WTC11 (cell line): ENCODE measurements around the gene PGP. TPM values are rescaled to one million over a fixed set of nuclear protein-coding genes. Genes with fewer than 3 reads are reported as not detected.
A peak's percentile ranks its signal among the peaks of the same experiment; 100 is the strongest.

Experiments
- ATAC-seq: fragments of 200-7000 bp; cut with Tn5 transposase; 2 replicates; pipeline ENCODE4 v1.10.0; 2021; ENCODE audit warnings: mild to moderate bottlenecking, moderate library complexity
- CTCF ChIA-PET: fragments of 300-600 bp; sonication (Branson Sonifier 250); formaldehyde crosslinking; loops from one replicate; lab custom pipeline; 2021; ENCODE audit warnings: antibody characterized with exemption; lab: Charles Lee
- POLR2A ChIA-PET: fragments of 350-600 bp; sonication (Branson Sonifier 250); formaldehyde crosslinking; loops from one replicate; lab custom pipeline; 2021; ENCODE audit warnings: antibody characterized with exemption; lab: Charles Lee
- DNase-seq: peaks from one replicate; pipeline ENCODE4 v3.0.0; 2021; ENCODE audit warnings: low spot score
- H3K27ac Mint-ChIP-seq: 2 replicates; pipeline ENCODE4 v1.8.0; 2021; ENCODE audit warnings: mixed read lengths
- H3K27me3 Mint-ChIP-seq: 2 replicates; pipeline ENCODE4 v1.8.0; 2021; ENCODE audit warnings: low read depth, mild to moderate bottlenecking, moderate library complexity, mixed read lengths
- H3K36me3 Mint-ChIP-seq: 2 replicates; pipeline ENCODE4 v1.8.0; 2021; ENCODE audit warnings: mixed read lengths
- H3K4me1 Mint-ChIP-seq: 2 replicates; pipeline ENCODE4 v1.8.0; 2022; ENCODE audit warnings: mixed read lengths
- H3K4me3 Mint-ChIP-seq: 2 replicates; pipeline ENCODE4 v1.8.0; 2021; ENCODE audit warnings: mild to moderate bottlenecking, moderate library complexity, mixed read lengths
- H3K9me3 Mint-ChIP-seq: 2 replicates; pipeline ENCODE4 v1.8.0; 2021; ENCODE audit warnings: mixed read lengths
- FOXK1 ChIP-seq: sonication (generic); formaldehyde crosslinking; IDR thresholded peaks from 2 replicates; pipeline ENCODE4 v1.8.0; 2022; ENCODE audit warnings: mild to moderate bottlenecking, moderate library complexity, missing genetic modification reagents
- GABPB1 ChIP-seq: sonication (generic); formaldehyde crosslinking; IDR thresholded peaks from 2 replicates; pipeline ENCODE4 v1.8.1; 2023; ENCODE audit warnings: mild to moderate bottlenecking, missing genetic modification reagents
- GTF2I ChIP-seq: fragments of 250-450 bp; sonication (Bioruptor Pico); conservative IDR thresholded peaks from 2 replicates; pipeline ENCODE4 v1.4.0; 2021; ENCODE audit warnings: mild to moderate bottlenecking
- HMGA2 ChIP-seq: fragments of 250-450 bp; sonication (Bioruptor Pico); IDR thresholded peaks from 2 replicates; pipeline ENCODE4 v1.4.0; 2021; ENCODE audit warnings: mild to moderate bottlenecking, moderate library complexity
- MXD4 ChIP-seq: fragments of 250-450 bp; sonication (Bioruptor Pico); IDR thresholded peaks from 2 replicates; pipeline ENCODE4 v1.8.0; 2021; ENCODE audit warnings: mild to moderate bottlenecking, moderate library complexity, borderline replicate concordance
- MYBL2 ChIP-seq: sonication (generic); formaldehyde crosslinking; IDR thresholded peaks from 2 replicates; pipeline ENCODE4 v1.8.1; 2023; ENCODE audit warnings: mild to moderate bottlenecking, moderate library complexity, missing genetic modification reagents
- RORB ChIP-seq: fragments of 250-450 bp; sonication (Bioruptor Pico); IDR thresholded peaks from 2 replicates; pipeline ENCODE4 v1.9.0; 2021; ENCODE audit warnings: mild to moderate bottlenecking
- TEAD1 ChIP-seq: sonication (generic); formaldehyde crosslinking; IDR thresholded peaks from 2 replicates; pipeline ENCODE4 v1.8.0; 2022; ENCODE audit warnings: mild to moderate bottlenecking, missing genetic modification reagents
- TP53 ChIP-seq: sonication (generic); formaldehyde crosslinking; IDR thresholded peaks from 2 replicates; pipeline ENCODE4 v1.8.1; 2023; ENCODE audit warnings: mild to moderate bottlenecking, missing genetic modification reagents
- ZBTB21 ChIP-seq: sonication (generic); formaldehyde crosslinking; IDR thresholded peaks from 2 replicates; pipeline ENCODE4 v1.8.1; 2023; ENCODE audit warnings: mild to moderate bottlenecking, missing genetic modification reagents, borderline replicate concordance
- ZNF317 ChIP-seq: sonication (generic); formaldehyde crosslinking; IDR thresholded peaks from 2 replicates; pipeline ENCODE4 v1.8.1; 2023; ENCODE audit warnings: low read depth, mild to moderate bottlenecking, moderate library complexity, missing genetic modification reagents, borderline replicate concordance
- ZNF396 ChIP-seq: fragments of 250-450 bp; sonication (Bioruptor Pico); IDR thresholded peaks from 2 replicates; pipeline ENCODE4 v1.8.0; 2021; ENCODE audit warnings: mild to moderate bottlenecking, moderate library complexity, borderline replicate concordance
- total RNA-seq: library from RNA; stranded (reverse); gene quantifications from 3 replicates; pipeline ENCODE4 v1.2.3, GENCODE V29; 2021
- TF ChIP-seq, protein P1 (sequence below): sonication (generic); formaldehyde crosslinking; IDR thresholded peaks from 2 replicates; pipeline ENCODE4 v1.8.1; 2023; ENCODE audit warnings: mild to moderate bottlenecking, missing genetic modification reagents
- TF ChIP-seq, protein P2 (sequence below): sonication (generic); formaldehyde crosslinking; IDR thresholded peaks from 2 replicates; pipeline ENCODE4 v1.8.0; 2023; ENCODE audit warnings: missing genetic modification reagents, mild to moderate bottlenecking, borderline replicate concordance
- TF ChIP-seq, protein P3 (sequence below): fragments of 250-450 bp; sonication (Bioruptor Pico); IDR thresholded peaks from 2 replicates; pipeline ENCODE4 v1.9.0; 2021; ENCODE audit warnings: moderate library complexity, mild to moderate bottlenecking, inconsistent platforms, borderline replicate concordance
- TF ChIP-seq, protein P4 (sequence below): sonication (generic); formaldehyde crosslinking; IDR thresholded peaks from 2 replicates; pipeline ENCODE4 v1.8.1; 2023; ENCODE audit warnings: mild to moderate bottlenecking, missing genetic modification reagents, moderate library complexity
- TF ChIP-seq, protein P5 (sequence below): fragments of 250-450 bp; sonication (Bioruptor Pico); IDR thresholded peaks from 2 replicates; pipeline ENCODE4 v1.9.0; 2021; ENCODE audit warnings: mild to moderate bottlenecking
- TF ChIP-seq, protein P6 (sequence below): sonication (generic); formaldehyde crosslinking; IDR thresholded peaks from 2 replicates; pipeline ENCODE4 v1.8.1; 2022; ENCODE audit warnings: mild to moderate bottlenecking, moderate library complexity, missing genetic modification reagents
- TF ChIP-seq, protein P7 (sequence below): sonication (generic); formaldehyde crosslinking; IDR thresholded peaks from 2 replicates; pipeline ENCODE4 v1.8.0; 2022; ENCODE audit warnings: mild to moderate bottlenecking, missing genetic modification reagents

Gene PGP
- total RNA-seq, 1 experiment from 2014 or later = 39.5 TPM

DNA sequence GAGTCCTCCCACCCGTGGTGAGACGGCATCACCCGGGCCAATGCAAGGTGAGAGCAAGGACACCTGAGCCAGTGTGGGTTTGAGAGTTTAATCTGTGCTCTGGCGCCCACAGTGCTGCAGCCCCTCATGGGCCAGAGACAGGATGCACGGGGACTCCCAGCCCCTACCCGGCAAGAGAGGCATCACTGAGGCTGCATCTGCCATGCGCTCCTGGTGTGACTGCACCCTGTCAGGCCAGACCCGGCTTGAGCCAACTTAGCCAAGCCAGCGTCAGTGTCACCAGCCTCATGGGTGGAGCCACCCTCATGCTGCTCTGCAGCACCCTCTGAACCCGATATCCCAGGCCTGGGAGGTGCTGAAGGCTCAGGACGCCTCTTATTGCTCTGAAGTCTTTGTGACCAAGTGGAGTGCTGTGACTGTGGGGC, 2.7 kb downstream of the PGP start (continued):
- TF ChIP-seq, protein P1, sequence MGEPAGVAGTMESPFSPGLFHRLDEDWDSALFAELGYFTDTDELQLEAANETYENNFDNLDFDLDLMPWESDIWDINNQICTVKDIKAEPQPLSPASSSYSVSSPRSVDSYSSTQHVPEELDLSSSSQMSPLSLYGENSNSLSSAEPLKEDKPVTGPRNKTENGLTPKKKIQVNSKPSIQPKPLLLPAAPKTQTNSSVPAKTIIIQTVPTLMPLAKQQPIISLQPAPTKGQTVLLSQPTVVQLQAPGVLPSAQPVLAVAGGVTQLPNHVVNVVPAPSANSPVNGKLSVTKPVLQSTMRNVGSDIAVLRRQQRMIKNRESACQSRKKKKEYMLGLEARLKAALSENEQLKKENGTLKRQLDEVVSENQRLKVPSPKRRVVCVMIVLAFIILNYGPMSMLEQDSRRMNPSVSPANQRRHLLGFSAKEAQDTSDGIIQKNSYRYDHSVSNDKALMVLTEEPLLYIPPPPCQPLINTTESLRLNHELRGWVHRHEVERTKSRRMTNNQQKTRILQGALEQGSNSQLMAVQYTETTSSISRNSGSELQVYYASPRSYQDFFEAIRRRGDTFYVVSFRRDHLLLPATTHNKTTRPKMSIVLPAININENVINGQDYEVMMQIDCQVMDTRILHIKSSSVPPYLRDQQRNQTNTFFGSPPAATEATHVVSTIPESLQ (CRISPR knock-in tag) = no peak

DNA sequence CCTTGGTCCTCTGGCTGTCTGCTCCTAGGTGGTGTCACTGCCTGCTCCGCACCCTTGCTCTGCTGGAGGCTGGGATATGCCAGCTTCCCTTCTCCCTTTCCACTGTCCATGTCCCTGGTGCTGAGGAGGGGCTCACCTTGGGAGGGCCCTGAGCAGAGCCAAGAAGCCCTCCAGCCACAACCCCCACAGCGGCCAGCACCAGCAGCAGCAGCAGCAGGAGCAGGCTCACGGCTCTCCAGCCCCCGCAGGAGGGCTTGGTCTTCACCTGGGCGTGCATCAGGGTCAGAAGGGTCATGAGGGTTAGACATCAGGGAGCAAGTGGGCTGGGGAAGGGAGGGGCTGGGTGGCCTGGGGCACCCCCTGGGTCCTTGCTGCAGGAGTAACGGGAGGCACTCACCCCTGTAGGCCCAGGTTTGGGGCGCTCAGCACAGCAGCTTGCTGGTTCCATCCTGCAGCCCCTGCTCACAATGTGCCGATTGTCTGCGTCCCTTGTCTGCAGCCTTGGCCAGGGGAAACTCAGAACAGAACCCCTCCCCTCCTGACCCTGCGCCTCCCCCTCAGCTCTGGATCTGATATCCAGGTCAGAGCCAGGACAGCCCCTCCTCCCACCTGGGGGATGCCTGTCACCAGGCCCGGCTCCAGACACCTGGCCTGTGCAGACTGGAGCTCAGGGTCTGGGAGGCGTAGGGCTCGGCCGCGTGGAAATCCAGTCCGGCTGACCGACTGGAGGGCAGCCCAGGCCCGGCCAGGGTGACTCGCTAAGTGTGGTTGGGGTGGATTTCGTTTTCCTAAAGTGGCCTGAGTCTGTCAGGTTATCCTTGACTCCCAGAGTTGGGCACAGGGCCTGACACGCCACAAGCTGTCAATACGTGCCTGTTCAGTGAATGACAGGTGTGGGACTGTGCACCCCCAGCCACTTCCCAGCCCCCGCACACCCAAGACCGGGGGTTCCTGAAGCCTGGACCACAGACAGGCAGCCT, 4.0 kb downstream of the PGP start, which contains the start of gene BRICD5:
Gene BRICD5, minus strand, starts transcription at position 478 of the 980 bp plus-strand sequence. Its CDS starts 30 bp downstream, at position 448.
- ATAC-seq (peak; percentile 14), DNase-seq (peak; percentile 61)
- ChIA-PET CTCF (interaction anchor here (3.4 kb wide), 1 partner anchor 16 kb away, joined by 28 read pairs; no protein-coding TSS in a partner anchor), POLR2A (interaction anchor here (1.0 to 1.9 kb wide), 6 partner anchors 11 to 163 kb away, joined by 3 to 10 read pairs (median 4); partner anchors contain the start of genes ECI1, NTHL1, TRAF7 and TSC2)
- Mint-ChIP-seq H3K36me3 (peaks cover 25% of the 10 kb centered on the region), H3K4me1 (peaks cover 31% of the 10 kb centered on the region), H3K27ac (peak within 1 kb of the TSS; percentile 49; the same call in 1 of the 2 replicates), H3K27me3 (no peaks in the 10 kb centered on the region), H3K9me3 (no peaks in the 10 kb centered on the region), H3K4me3 (no peak within 1 kb of the TSS; the same call in 1 of the 2 replicates)
- TF ChIP-seq TP53 (no peak), RORB (CRISPR knock-in tag) (no peak), ZNF317 (CRISPR knock-in tag) (no peak), GTF2I (no peak), MXD4 (CRISPR knock-in tag) (no peak), GABPB1 (CRISPR knock-in tag) (no peak), ZBTB21 (CRISPR knock-in tag) (no peak), TEAD1 (CRISPR knock-in tag) (peak; percentile 65; the same call in 1 of the 2 replicates), MYBL2 (CRISPR knock-in tag) (0 out of 2 replicates have a peak, but pooled peaks have one; percentile 40), HMGA2 (CRISPR knock-in tag) (no peak), FOXK1 (CRISPR knock-in tag) (no peak), ZNF396 (CRISPR knock-in tag) (no peak)
- TF ChIP-seq, protein P2, sequence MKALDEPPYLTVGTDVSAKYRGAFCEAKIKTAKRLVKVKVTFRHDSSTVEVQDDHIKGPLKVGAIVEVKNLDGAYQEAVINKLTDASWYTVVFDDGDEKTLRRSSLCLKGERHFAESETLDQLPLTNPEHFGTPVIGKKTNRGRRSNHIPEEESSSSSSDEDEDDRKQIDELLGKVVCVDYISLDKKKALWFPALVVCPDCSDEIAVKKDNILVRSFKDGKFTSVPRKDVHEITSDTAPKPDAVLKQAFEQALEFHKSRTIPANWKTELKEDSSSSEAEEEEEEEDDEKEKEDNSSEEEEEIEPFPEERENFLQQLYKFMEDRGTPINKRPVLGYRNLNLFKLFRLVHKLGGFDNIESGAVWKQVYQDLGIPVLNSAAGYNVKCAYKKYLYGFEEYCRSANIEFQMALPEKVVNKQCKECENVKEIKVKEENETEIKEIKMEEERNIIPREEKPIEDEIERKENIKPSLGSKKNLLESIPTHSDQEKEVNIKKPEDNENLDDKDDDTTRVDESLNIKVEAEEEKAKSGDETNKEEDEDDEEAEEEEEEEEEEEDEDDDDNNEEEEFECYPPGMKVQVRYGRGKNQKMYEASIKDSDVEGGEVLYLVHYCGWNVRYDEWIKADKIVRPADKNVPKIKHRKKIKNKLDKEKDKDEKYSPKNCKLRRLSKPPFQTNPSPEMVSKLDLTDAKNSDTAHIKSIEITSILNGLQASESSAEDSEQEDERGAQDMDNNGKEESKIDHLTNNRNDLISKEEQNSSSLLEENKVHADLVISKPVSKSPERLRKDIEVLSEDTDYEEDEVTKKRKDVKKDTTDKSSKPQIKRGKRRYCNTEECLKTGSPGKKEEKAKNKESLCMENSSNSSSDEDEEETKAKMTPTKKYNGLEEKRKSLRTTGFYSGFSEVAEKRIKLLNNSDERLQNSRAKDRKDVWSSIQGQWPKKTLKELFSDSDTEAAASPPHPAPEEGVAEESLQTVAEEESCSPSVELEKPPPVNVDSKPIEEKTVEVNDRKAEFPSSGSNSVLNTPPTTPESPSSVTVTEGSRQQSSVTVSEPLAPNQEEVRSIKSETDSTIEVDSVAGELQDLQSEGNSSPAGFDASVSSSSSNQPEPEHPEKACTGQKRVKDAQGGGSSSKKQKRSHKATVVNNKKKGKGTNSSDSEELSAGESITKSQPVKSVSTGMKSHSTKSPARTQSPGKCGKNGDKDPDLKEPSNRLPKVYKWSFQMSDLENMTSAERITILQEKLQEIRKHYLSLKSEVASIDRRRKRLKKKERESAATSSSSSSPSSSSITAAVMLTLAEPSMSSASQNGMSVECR (CRISPR knock-in tag) = peak; percentile 67; the same call in 1 of the 2 replicates
- TF ChIP-seq, protein P3, sequence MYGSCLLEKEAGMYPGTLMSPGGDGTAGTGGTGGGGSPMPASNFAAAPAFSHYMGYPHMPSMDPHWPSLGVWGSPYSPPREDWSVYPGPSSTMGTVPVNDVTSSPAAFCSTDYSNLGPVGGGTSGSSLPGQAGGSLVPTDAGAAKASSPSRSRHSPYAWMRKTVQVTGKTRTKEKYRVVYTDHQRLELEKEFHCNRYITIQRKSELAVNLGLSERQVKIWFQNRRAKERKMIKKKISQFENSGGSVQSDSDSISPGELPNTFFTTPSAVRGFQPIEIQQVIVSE = no peak
- TF ChIP-seq, protein P4, sequence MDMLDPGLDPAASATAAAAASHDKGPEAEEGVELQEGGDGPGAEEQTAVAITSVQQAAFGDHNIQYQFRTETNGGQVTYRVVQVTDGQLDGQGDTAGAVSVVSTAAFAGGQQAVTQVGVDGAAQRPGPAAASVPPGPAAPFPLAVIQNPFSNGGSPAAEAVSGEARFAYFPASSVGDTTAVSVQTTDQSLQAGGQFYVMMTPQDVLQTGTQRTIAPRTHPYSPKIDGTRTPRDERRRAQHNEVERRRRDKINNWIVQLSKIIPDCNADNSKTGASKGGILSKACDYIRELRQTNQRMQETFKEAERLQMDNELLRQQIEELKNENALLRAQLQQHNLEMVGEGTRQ (CRISPR knock-in tag) = no peak
- TF ChIP-seq, protein P5, sequence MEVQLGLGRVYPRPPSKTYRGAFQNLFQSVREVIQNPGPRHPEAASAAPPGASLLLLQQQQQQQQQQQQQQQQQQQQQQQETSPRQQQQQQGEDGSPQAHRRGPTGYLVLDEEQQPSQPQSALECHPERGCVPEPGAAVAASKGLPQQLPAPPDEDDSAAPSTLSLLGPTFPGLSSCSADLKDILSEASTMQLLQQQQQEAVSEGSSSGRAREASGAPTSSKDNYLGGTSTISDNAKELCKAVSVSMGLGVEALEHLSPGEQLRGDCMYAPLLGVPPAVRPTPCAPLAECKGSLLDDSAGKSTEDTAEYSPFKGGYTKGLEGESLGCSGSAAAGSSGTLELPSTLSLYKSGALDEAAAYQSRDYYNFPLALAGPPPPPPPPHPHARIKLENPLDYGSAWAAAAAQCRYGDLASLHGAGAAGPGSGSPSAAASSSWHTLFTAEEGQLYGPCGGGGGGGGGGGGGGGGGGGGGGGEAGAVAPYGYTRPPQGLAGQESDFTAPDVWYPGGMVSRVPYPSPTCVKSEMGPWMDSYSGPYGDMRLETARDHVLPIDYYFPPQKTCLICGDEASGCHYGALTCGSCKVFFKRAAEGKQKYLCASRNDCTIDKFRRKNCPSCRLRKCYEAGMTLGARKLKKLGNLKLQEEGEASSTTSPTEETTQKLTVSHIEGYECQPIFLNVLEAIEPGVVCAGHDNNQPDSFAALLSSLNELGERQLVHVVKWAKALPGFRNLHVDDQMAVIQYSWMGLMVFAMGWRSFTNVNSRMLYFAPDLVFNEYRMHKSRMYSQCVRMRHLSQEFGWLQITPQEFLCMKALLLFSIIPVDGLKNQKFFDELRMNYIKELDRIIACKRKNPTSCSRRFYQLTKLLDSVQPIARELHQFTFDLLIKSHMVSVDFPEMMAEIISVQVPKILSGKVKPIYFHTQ (CRISPR knock-in tag) = no peak
- TF ChIP-seq, protein P6, sequence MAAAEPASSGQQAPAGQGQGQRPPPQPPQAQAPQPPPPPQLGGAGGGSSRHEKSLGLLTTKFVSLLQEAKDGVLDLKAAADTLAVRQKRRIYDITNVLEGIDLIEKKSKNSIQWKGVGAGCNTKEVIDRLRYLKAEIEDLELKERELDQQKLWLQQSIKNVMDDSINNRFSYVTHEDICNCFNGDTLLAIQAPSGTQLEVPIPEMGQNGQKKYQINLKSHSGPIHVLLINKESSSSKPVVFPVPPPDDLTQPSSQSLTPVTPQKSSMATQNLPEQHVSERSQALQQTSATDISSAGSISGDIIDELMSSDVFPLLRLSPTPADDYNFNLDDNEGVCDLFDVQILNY (CRISPR knock-in tag) = peak; percentile 24; the same call in 1 of the 2 replicates
- TF ChIP-seq, protein P7, sequence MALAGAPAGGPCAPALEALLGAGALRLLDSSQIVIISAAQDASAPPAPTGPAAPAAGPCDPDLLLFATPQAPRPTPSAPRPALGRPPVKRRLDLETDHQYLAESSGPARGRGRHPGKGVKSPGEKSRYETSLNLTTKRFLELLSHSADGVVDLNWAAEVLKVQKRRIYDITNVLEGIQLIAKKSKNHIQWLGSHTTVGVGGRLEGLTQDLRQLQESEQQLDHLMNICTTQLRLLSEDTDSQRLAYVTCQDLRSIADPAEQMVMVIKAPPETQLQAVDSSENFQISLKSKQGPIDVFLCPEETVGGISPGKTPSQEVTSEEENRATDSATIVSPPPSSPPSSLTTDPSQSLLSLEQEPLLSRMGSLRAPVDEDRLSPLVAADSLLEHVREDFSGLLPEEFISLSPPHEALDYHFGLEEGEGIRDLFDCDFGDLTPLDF = no peak
